ENCODE data around the gene AMOTL2.

Gene AMOTL2

DNA sequence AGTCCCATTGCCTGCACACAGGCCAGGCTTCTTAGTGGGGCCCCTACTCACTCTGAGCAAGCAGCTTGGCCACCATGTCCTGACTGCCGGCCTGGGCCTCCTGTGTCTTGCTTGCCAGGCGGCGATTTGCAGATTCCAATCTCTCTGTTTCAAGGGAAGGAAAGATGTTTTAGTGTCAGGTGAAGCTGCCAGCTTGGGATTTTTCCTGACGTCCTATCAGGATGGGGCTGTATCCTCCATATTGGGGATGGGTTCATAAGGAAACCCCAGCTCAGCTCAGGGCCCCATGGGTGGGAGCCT is 8.5 kb downstream of the AMOTL2 start:
- DNase-seq = no peak

- DNase-seq = peak in 1 of 2 experiments; percentile 64
Measured at GRCh38 chr3:134364936-134365765, 9.1 kb downstream of the AMOTL2 start.

GRCh38 chr3:134364061-134364935 is 9.9 kb downstream of the AMOTL2 start:
- peak; percentile 83 to 91 for DNase-seq

DNA sequence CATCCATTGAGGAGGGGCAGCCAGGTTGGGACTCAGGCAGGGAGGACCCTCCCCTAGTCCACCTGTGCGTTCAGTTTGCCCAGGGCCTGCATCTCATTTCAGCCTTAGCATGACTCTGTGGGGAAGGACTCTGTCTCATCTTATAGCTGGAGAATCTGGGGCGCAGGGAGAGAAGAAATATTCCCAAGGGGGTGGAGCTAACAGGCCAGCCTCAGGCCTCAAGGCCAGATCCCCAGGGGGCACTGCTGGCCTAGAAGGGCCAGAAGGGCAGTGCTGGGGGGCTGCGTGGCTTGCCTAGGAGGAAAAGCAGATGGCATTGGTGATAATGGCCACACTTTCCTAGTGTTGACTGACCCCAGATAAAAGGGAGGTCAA is 10.9 kb downstream of the AMOTL2 start:
- no peak for DNase-seq

- DNase-seq = no peak
Measured at GRCh38 chr3:134362670-134363380, 11.4 kb downstream of the AMOTL2 start.

- DNase-seq = no peak
Measured at GRCh38 chr3:134362221-134362620, 12.0 kb downstream of the AMOTL2 start.

DNA sequence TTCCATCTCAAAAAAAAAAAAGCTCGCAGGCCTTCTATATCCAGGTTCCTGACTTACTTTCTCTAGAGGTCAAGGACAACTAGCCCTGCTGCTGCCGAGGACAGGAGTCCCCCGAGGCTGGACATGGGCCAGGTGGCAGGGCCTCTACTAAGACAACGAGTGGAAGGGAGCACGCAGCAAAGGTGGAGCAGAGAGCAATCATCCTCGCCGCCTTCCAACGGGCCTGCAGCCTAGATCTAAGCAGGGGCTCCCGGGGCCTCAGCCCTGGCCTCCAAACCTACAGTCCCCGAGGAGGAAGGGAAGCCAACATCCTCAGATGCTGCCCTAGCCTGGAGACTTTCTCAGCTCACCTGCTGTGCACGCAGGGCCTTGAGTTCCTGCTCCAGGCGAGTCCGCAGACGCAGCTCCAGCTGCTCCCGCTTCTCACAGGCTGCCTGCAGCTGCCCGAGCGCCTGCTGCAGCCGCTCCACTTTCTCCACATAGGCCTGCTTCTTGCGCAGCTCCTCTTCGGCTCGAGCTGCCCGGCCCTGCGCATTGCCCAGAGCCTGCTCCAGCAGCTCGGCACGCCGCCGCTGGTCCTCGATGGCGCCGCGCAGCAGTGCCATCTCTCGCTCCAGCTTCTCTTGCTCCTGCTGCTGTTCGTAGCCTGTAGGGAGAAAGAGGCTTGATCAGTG is 12.9 kb downstream of the AMOTL2 start:
- DNase-seq = no peak

DNA sequence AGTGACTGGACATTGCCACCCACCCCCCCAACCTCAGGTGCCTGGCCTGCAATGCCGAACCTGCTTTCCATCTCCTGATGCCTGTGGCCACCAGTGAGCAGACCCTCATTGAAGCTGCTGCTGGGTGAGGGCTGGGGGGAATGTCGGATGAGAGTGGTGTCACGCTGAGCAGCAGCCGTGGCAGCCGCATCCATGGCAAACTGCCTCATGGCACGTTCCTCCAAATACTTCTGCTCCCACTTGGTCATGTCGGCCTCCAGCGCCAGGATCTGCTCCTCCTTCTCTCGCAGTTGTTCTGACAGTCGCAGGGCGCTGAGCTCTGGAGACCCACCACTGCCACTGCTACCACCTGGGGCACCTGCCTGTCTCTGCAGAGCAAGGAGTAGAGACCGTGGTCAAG is 14.2 kb downstream of the AMOTL2 start:
- DNase-seq = no peak

DNA sequence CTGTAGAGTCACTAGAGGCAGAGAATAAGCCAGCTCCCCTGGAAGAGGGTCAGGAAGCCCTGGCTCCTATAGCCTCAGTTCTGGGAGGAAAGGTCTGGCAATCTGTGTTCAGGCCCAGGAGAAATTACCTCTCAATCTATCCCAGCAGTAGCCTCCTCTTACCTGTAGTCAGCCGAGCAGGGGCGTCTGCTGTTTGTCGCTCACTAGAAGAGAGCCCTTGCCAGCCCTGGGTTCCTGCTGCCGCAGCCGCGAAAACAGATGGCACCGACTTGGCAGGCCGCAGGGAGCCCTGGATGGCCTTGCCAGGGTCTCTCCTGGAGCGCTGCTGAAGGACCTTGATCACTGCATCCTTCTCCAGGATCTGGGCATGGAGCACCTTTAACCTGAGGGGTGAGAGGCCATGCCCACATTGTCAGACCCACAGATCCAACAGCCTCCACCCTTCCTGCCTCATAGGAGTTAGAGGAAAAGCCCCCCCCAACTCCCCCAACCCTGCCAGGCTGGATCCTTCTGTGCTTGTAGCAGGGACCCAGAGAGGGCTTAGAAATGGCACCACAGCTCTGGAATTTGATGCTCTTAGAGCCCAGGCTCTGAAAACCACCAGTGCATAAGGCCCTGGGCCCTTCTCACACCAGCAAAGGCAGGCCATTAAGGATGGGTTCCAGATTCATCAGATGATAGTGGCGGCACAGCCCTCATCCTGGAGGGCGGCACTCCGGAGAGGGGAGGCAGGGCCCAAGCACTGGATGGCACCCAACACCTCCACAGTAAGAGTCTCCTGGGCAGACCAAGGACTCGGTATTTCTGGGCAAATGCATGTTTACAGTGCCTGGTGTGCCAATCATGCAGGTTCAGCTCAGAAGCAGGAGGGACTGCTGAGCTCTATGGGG is 14.9 kb downstream of the AMOTL2 start:
- DNase-seq = no peak

DNA sequence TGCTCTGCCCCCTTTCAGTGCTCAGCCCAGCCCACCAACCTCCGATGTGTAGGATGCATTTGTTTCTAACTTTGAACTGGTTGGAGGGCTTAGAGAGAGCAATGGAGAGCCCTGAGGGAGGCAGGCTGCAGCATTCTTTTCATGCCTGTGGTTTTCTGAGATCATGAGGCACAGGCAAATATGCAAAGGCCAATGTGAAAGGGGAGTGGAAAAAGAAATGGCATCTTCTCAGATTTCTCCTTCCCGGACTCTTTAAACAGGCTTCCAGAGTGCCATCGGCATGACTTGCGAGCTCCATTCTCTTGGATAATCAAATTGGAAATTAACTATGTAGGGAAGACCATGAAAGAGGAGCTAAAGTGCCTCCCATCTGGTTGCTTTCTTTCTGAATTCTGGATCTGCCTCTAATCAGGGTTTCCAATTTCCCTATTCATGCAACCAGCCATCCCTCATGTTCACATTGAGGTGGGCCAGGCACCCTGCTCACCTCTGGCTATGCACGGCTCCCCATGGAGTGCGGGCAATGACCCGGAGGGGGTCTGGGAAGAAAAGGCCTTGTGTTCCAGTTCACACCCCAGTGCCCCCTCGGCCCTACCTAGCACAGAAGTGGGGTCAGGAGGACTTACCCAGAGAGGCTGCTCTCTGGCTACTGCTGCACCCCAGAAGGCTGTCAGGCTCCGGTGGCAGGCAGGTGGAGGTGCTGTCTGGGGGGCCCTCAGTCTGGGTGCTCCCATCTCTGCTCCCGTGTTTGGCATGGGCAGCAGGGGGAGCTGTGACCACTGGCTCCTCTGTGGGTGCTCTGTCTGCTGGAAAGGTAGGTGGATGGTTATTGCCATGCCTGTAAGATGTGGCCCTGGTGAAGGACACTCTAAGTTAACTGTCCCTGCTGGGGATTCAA is 16.1 kb downstream of the AMOTL2 start:
- peak; percentile 44 to 92 for DNase-seq

DNA sequence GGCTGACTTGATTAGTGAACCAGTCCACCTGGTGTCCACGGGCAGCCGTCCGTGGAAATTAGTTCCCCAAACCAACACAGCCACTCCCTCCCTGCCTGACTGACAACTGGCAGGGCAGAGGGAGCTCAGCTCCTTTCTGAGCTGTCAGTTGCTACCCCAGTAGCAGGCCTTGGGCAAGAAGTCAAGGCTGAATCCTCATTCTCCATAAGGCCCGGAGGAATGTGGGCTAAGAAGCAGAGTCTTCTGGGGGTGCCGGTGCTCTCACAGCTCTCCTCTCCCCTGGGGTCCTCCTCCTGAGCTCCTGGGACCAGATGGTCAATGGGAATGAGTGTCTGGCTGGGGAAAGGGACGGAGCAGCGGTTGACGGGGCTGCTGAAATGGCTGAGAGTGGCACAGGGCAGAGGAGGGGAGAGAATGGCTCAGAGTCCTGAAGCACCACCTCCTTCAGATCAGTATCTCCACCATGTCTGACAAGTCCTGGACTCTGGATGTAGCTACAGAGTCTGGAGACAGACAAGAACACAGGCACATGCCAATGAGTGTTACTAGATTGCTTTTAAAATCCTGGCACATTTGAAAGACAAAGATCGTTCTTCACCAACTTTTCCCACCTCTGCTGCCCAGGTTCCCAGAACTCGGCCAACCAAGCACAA is 16.9 kb downstream of the AMOTL2 start:
- DNase-seq = no peak

GRCh38 chr3:134356411-134357040 is 17.7 kb downstream of the AMOTL2 start:
- DNase-seq = no peak

DNA sequence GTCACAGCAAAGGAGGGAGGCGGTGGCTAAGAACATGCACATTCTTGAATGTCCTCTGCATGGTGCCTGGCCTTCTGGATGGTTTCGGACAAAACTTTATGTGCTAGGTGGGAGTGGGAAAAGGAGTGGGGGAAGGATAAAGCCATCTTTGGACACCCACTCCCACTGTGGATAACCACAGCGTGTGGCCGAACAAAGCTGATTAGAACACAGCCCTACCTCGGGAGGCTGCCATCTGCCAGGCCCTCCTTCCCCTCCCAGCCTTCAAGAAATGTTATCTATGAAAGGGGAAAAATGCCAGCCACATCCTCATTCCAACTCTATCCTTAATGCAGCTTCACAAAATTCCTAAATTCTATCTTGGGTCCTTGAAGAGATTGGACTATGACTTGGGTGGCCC is 18.8 kb downstream of the AMOTL2 start:
- DNase-seq = no peak

DNA sequence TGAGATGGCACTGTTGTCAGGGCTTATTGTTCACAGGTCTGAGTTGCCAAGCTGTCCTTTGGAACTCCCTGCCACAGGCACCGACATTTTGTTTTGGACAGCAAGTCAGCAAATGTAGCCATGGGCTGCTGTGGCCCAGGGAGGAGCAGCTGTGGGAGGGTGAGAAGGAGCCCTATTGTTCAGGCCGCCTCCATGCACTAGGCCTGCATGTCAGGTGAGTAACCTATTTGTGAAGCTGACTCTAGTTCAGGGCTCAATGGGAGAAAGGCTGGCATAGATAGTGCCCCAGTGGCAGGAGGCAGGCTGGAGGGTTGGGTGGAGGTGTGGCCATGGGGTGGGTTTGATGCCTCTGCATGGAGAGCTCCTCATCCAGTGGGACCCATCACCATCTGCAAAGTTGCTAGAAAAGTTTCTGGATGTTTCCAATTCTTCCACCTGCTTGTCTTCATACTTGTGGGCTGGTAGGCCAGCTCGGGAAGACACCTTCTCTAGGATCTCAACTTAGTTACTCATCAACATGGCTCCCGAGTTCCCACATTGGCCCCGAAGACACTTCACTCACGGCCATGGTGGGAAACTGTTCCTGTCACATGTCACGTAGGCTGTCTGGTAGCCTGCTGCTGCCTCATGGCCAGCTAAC is 19.5 kb downstream of the AMOTL2 start:
- peak in 1 of 2 experiments; percentile 38 for DNase-seq

GRCh38 chr3:134353831-134354611 is 20.2 kb downstream of the AMOTL2 start:
- peak in 1 of 2 experiments; percentile 33 for DNase-seq

- DNase-seq = no peak
Measured at GRCh38 chr3:134353171-134353825, 20.9 kb downstream of the AMOTL2 start.

- DNase-seq = no peak
Measured at GRCh38 chr3:134352031-134352671, 22.1 kb downstream of the AMOTL2 start.

Measured in SW 1271 (cell line).